HCT116 (cell line): ENCODE data around the gene GSTT2B. TPM values are rescaled to one million over a fixed set of nuclear protein-coding genes. Genes with fewer than 3 reads are reported as not detected.
A peak's percentile ranks its signal among the peaks of the same experiment; 100 is the strongest.
"Not testable (repeated sequence)": the region's sequence is repeated elsewhere in the genome, so short reads cannot be mapped to it uniquely, and the experiment has no call there.

Source experiments
- ATAC-seq: fragments of 200-7000 bp; cut with Tn5 transposase; 2 replicates; pipeline ENCODE4 v1.9.1; 2020; ENCODE audit warnings: mild to moderate bottlenecking, moderate library complexity
- BruUV-seq: library from RNA; stranded (reverse); fragments of 400-500 nt; replicated peaks from 2 replicates; lab custom pipeline; 2021; lab: Mats Ljungman, UMichigan
- CTCF ChIA-PET: fragments of 300-600 bp; sonication (Branson Sonifier 250); formaldehyde crosslinking; loops from one replicate; lab custom pipeline; 2021; ENCODE audit warnings: antibody characterized with exemption; lab: Charles Lee
- POLR2A ChIA-PET: fragments of 300-600, 350-600 bp; sonication (Branson Sonifier 250); formaldehyde crosslinking; loops from one replicate; lab custom pipeline; 2021; ENCODE audit warnings: antibody characterized with exemption; lab: Charles Lee
- RAD21 ChIA-PET, 2 experiments: fragments of 300-600 bp; sonication (Branson Sonifier 250); formaldehyde crosslinking; loops; one replicate each; lab custom pipeline; 2023; ENCODE audit warnings: low total read pairs in 2 of 2; ENCODE audit not compliant: uncharacterized antibody in 2 of 2, unreplicated experiment in 2 of 2, low non-redundant PET in 1 of 2; lab: Charles Lee
- DNase-seq: peaks from one replicate; pipeline ENCODE4 v3.0.0-alpha.2; 2010; ENCODE audit warnings: low read depth, low spot score
- H2AFZ ChIP-seq: fragments of 200-600 bp; shearing (Covaris generic), sonication (generic); 2 replicates; pipeline ENCODE4 v1.6.1; 2017; ENCODE audit warnings: low read depth, mixed run types, mixed read lengths, antibody characterized with exemption, low read length; ENCODE audit not compliant: poor library complexity, severe bottlenecking
- H3K27ac ChIP-seq: 2 replicates; pipeline ENCODE4 v1.5.1; 2012; ENCODE audit warnings: low read depth, low read length
- H3K27me3 ChIP-seq: fragments of 200-600 bp; sonication (generic); 2 replicates; pipeline ENCODE4 v1.6.1; 2016; ENCODE audit warnings: mixed run types, low read length, mixed read lengths; ENCODE audit not compliant: insufficient read depth
- H3K36me3 ChIP-seq, 2 experiments: fragments of 200-500 bp in 1 of 2; fragments of 200-600 bp in 1 of 2; sonication (Bioruptor generic) in 1 of 2; sonication (generic) in 1 of 2; 2 replicates each; pipeline versions ENCODE4 v1.5.1 to v1.6.1; 2014 to 2016; ENCODE audit warnings: low read length in 2 of 2, inconsistent platforms in 1 of 2, mixed read lengths in 1 of 2, mixed run types in 1 of 2; ENCODE audit not compliant: insufficient read depth in 2 of 2, control insufficient read depth in 1 of 2
- H3K4me1 ChIP-seq, 2 experiments: fragments of 200-600 bp in 1 of 2; sonication (generic) in 1 of 2; 2 replicates each; pipeline versions ENCODE4 v1.5.1 to v1.6.1; 2012 to 2017; ENCODE audit warnings: low read length in 2 of 2, inconsistent platforms in 1 of 2, mild to moderate bottlenecking in 1 of 2, mixed read lengths in 1 of 2, mixed run types in 1 of 2, moderate library complexity in 1 of 2; ENCODE audit not compliant: insufficient read depth in 2 of 2, control insufficient read depth in 1 of 2
- H3K4me2 ChIP-seq: fragments of 200-600 bp; sonication (generic); 2 replicates; pipeline ENCODE4 v1.6.1; 2017; ENCODE audit warnings: mixed run types, low read length, mixed read lengths
- H3K4me3 ChIP-seq, 2 experiments: fragments of 200-600 bp in 1 of 2; sonication (generic) in 1 of 2; replicated peaks in 1 of 2; 2 replicates each; pipeline ENCODE4 v1.5.1; 2011 to 2016; ENCODE audit warnings: low read length in 2 of 2, control low read depth in 1 of 2, low read depth in 1 of 2, mild to moderate bottlenecking in 1 of 2, mixed read lengths in 1 of 2, mixed run types in 1 of 2
- H3K79me2 ChIP-seq: fragments of 200-600 bp; sonication (generic); 2 replicates; pipeline ENCODE4 v1.6.1; 2017; ENCODE audit warnings: mild to moderate bottlenecking, mixed run types, low read length, moderate library complexity, mixed read lengths; ENCODE audit not compliant: insufficient read depth
- H3K9ac ChIP-seq: fragments of 200-600 bp; sonication (generic); 2 replicates; pipeline ENCODE4 v1.6.1; 2016; ENCODE audit warnings: low read length, mixed read lengths
- H3K9me2 ChIP-seq: fragments of 200-600 bp; sonication (generic), shearing (Covaris generic); 2 replicates; pipeline ENCODE4 v1.6.1; 2017; ENCODE audit warnings: mixed run types, mild to moderate bottlenecking, moderate library complexity; ENCODE audit not compliant: insufficient read depth
- H3K9me3 ChIP-seq, 2 experiments: fragments of 200-500 bp in 1 of 2; fragments of 200-600 bp in 1 of 2; sonication (Bioruptor generic) in 1 of 2; sonication (generic) in 1 of 2; 2 replicates each; pipeline ENCODE4 v1.6.1; 2014 to 2017; ENCODE audit warnings: low read length in 2 of 2, mixed read lengths in 2 of 2, inconsistent platforms in 1 of 2, low read depth in 1 of 2, mild to moderate bottlenecking in 1 of 2, mixed run types in 1 of 2, moderate library complexity in 1 of 2; ENCODE audit not compliant: control insufficient read depth in 1 of 2, insufficient read depth in 1 of 2
- H4K20me1 ChIP-seq: fragments of 200-600 bp; sonication (generic), shearing (Covaris generic); 2 replicates; pipeline ENCODE4 v1.6.1; 2017; ENCODE audit warnings: mixed run types, mild to moderate bottlenecking, moderate library complexity; ENCODE audit not compliant: insufficient read depth
- ATF3 ChIP-seq: IDR thresholded peaks from 2 replicates; pipeline ENCODE4 v1.6.1; 2012
- CBX3 ChIP-seq: IDR thresholded peaks from 2 replicates; pipeline ENCODE4 v1.6.1; 2012; ENCODE audit warnings: low read depth
- CEBPB ChIP-seq: IDR thresholded peaks from 2 replicates; pipeline ENCODE4 v1.6.1; 2012; ENCODE audit warnings: low read depth
- EGR1 ChIP-seq: IDR thresholded peaks from 2 replicates; pipeline ENCODE4 v1.6.1; 2012; ENCODE audit warnings: low read depth
- EZH2 ChIP-seq: fragments of 200-600 bp; sonication (generic); IDR thresholded peaks from 2 replicates; pipeline ENCODE4 v1.6.1; 2017; ENCODE audit warnings: antibody characterized with exemption, mixed run types
- EZH2phosphoT487 ChIP-seq: fragments of 200-600 bp; IDR thresholded peaks from 2 replicates; pipeline ENCODE4 v1.6.1; 2018; ENCODE audit warnings: antibody characterized with exemption, borderline replicate concordance
- JUND ChIP-seq: IDR thresholded peaks from 2 replicates; pipeline ENCODE4 v1.6.1; 2012
- POLR2A ChIP-seq: IDR thresholded peaks from 2 replicates; pipeline ENCODE4 v1.7.0; 2011; ENCODE audit warnings: borderline replicate concordance; ENCODE audit not compliant: insufficient read depth, insufficient read length; ENCODE audit errors: extremely low read depth
- RAD21 ChIP-seq: IDR thresholded peaks from 2 replicates; pipeline ENCODE4 v1.6.1; 2012; ENCODE audit warnings: low read depth, mild to moderate bottlenecking
- SIN3A ChIP-seq: IDR thresholded peaks from 2 replicates; pipeline ENCODE4 v1.6.1; 2012; ENCODE audit warnings: low read depth
- ZFX ChIP-seq: fragments of 450-650 bp; IDR thresholded peaks from 2 replicates; pipeline ENCODE4 v1.6.1; 2017
- intact Hi-C: fragments of 100-400 bp; cut with micrococcal nuclease; formaldehyde crosslinking; loops from 2 replicates; pipeline ENCODE4 v1.10.0; 2022
- total RNA-seq: library from RNA; stranded (reverse); gene quantifications from one replicate; pipeline ENCODE4 v1.2.1, GENCODE V29; 2021; ENCODE audit not compliant: unreplicated experiment
- TF ChIP-seq, protein P1 (sequence below), 3 experiments: fragments of 200-600 bp in 1 of 3; sonication (generic) in 1 of 3; IDR thresholded peaks in 2 of 3; conservative IDR thresholded peaks in 1 of 3; 2 replicates each; pipeline ENCODE4 v1.5.1; 2012 to 2017; ENCODE audit warnings: low read depth in 2 of 3, low read length in 2 of 3, antibody characterized with exemption in 1 of 3, borderline replicate concordance in 1 of 3, control low read depth in 1 of 3, mild to moderate bottlenecking in 1 of 3, mixed read lengths in 1 of 3, mixed run types in 1 of 3, moderate library complexity in 1 of 3; ENCODE audit not compliant: insufficient read depth in 1 of 3

GSTT2B gene
- total RNA-seq, 1 experiment from 2014 or later = 14.3 TPM

GRCh38 chr22:24002272-24002671 is 41.3 kb upstream of the GSTT2B start (continued):
- TF ChIP-seq, protein P1, sequence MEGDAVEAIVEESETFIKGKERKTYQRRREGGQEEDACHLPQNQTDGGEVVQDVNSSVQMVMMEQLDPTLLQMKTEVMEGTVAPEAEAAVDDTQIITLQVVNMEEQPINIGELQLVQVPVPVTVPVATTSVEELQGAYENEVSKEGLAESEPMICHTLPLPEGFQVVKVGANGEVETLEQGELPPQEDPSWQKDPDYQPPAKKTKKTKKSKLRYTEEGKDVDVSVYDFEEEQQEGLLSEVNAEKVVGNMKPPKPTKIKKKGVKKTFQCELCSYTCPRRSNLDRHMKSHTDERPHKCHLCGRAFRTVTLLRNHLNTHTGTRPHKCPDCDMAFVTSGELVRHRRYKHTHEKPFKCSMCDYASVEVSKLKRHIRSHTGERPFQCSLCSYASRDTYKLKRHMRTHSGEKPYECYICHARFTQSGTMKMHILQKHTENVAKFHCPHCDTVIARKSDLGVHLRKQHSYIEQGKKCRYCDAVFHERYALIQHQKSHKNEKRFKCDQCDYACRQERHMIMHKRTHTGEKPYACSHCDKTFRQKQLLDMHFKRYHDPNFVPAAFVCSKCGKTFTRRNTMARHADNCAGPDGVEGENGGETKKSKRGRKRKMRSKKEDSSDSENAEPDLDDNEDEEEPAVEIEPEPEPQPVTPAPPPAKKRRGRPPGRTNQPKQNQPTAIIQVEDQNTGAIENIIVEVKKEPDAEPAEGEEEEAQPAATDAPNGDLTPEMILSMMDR (IDR thresholded peaks at IDR 0.05 in 2 of 3, conservative IDR thresholded peaks at IDR 0.05 in 1 of 3; ENCODE audit: borderline replicate concordance in 1 of 3, insufficient read depth in 1 of 3, low read depth in 2 of 3, low read length in 2 of 3) = no peak
- TF ChIP-seq CBX3 = no peak
- no peak for TF ChIP-seq POLR2A
- no peak for TF ChIP-seq ATF3
- TF ChIP-seq ZFX = no peak
- no peak for TF ChIP-seq EGR1
- no peak for TF ChIP-seq JUND

GRCh38 chr22:24001314-24001713 is 40.3 kb upstream of the GSTT2B start:
- Histone ChIP-seq H3K9ac (no peak overlapping the region), H3K4me2 (no peak overlapping the region), H3K27me3 (no peaks in the 10 kb centered on the region), H3K36me3 (no peaks in the 10 kb centered on the region), H3K4me1 (peaks cover 0 to 12% of the 10 kb centered on the region in 2 experiments; a peak in 2 of 4 replicates), H3K79me2 (no peaks in the 10 kb centered on the region), H3K27ac (no peak overlapping the region), H3K9me3 (no peaks in the 10 kb centered on the region), H3K9me2 (no peaks in the 10 kb centered on the region), H2AFZ (no peak overlapping the region), H4K20me1 (no peaks in the 10 kb centered on the region), H3K4me3 (no peak overlapping the region)
- DNase-seq = no peak
- CTCF ChIA-PET = no interaction called here
- intact Hi-C loops = no loop called here
- RAD21 ChIA-PET = no interaction called here
- POLR2A ChIA-PET = interaction anchor here (1.4 kb wide), 1 partner anchor 10 kb away, joined by 3 read pairs; the partner anchor contains the start of gene CABIN1
- TF ChIP-seq EGR1 (no peak), JUND (no peak), RAD21 (no peak), POLR2A (no peak), EZH2phosphoT487 (no peak), EZH2 (no peak), SIN3A (no peak), CEBPB (no peak)
- no TSS peak for BruUV-seq
- peak; percentile 11; the same call in 1 of the 2 replicates for ATAC-seq

DNA sequence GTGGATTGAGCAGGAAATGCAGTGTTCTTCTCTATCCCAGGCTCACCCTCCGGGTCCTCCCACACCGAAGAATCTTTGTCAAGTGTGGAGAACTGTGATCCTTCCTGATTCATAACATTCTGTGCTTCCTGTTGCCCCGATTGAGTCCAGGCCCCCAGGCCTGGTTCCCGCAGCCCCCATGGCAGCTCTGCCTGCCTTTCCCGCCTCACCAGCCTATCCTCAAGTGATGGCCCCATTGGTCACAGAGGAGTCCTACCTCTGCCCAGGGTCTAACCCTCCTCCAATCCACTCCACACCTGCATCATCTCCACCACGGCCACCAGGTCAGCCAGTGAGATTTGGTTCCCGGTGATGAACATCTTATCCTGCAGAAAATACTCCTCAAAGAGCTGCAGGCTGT is 38.8 kb upstream of the GSTT2B start:
- intact Hi-C loops, H3K9me2 ChIP-seq, CTCF ChIA-PET, ATAC-seq, H3K9ac ChIP-seq, H2AFZ ChIP-seq, BruUV-seq, H3K27ac ChIP-seq, DNase-seq, H3K9me3 ChIP-seq, H4K20me1 ChIP-seq, POLR2A ChIA-PET, H3K4me2 ChIP-seq, H3K36me3 ChIP-seq, H3K27me3 ChIP-seq, H3K4me3 ChIP-seq, H3K79me2 ChIP-seq, RAD21 ChIA-PET: not testable (repeated sequence)
- H3K4me1 ChIP-seq = peaks cover 0 to 12% of the 10 kb centered on the region in 2 experiments; a peak in 2 of 4 replicates
